ENCODE measurements around the gene AMOTL2. TPM values are rescaled to one million over a fixed set of nuclear protein-coding genes. Genes with fewer than 3 reads are reported as not detected.

The AMOTL2 gene
- total and polyA plus RNA-seq, 2 donors (not counting 1 experiment from before 2014, with no cell fraction given), result not detected

DNA sequence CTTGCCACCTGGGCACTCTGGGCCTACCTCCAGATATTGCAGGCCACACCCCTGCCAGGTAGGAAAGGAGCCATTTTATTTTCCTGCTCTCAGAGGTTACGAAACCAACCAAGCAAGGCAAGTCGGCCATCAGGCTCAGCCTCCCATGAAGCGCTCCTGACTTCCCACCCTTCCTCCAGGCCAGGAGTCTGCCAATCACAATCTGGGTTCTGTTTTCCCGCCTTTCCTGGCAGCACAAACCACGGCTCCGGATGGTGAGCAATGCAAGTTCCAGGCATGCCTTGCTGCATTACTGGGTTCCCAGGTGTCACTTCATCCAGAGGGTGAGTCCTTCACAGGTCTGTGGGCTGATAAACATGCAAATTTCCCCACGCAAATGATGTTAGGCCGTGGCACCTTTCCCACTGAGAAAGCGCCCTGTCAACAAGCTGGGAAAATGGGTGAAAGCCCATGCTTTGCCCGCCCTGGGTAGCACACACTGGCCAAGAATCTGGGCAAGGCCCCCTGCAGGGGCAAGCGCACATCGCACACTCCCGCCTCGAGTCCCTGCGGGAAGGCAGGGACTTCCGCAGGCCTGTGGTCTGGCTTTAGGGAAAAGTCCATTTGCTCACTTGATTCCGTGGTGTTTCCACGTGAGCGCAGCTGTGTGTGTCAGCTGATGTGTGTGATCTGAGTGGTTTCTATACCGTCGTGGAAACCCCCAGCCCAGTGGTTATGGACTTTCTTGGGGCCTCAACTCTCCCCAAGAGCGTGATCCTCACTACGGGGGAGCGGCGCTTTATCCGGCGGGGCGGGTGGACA lies 62.0 kb downstream of the AMOTL2 start:
- no peak overlapping the region for H3K27ac Mint-ChIP-seq
- no peak overlapping the region for H2AFZ ChIP-seq (ENCODE audit: insufficient read depth, low read depth, low read length, poor library complexity, severe bottlenecking)
- H3K9me3 Mint-ChIP-seq (ENCODE audit: insufficient read depth), result no peaks in the 10 kb centered on the region
- H3K27ac ChIP-seq (ENCODE audit: low read length in 2 of 2), result no peak overlapping the region
- peak overlapping the region in 1 of 5 experiments; percentile 29 for H3K4me3 ChIP-seq (ENCODE audit: control extremely low read depth in 1 of 5, extremely low read depth in 1 of 5, insufficient read depth in 1 of 5, low read depth in 2 of 5, low read length in 4 of 5)
- peaks cover 27% of the 10 kb centered on the region for H3K27me3 Mint-ChIP-seq
- H3K9me3 ChIP-seq (ENCODE audit: control extremely low read depth in 1 of 3, control insufficient read depth in 2 of 3, insufficient read depth in 1 of 3, low read length in 2 of 3), result peaks cover 0 to 5% (median 0%) of the 10 kb centered on the region in 3 donors
- DNase-seq (peak; percentile 16), ATAC-seq (ENCODE audit: low read depth) (peak; percentile 17)
- peaks cover 3% of the 10 kb centered on the region for H3K4me1 Mint-ChIP-seq
- H3K27me3 ChIP-seq (replicated peaks in 1 of 4; ENCODE audit: control extremely low read depth in 1 of 4, control insufficient read depth in 3 of 4, insufficient read depth in 4 of 4, low read length in 3 of 4), result peaks cover 0 to 42% (median 5%) of the 10 kb centered on the region in 4 experiments
- no peaks in the 10 kb centered on the region for H3K79me2 ChIP-seq (ENCODE audit: control insufficient read depth, insufficient read depth, low read length)
- H3K4me1 ChIP-seq (ENCODE audit: control insufficient read depth in 2 of 2, insufficient read depth in 2 of 2, low read length in 2 of 2), result peaks cover 2 to 6% of the 10 kb centered on the region in 2 donors
- peak overlapping the region; percentile 23 for H3K4me3 Mint-ChIP-seq
- intact Hi-C loops (cut with micrococcal nuclease), result no loop called here
- H3K9ac ChIP-seq (ENCODE audit: low read length), result no peak overlapping the region
- TF ChIP-seq, protein P1, sequence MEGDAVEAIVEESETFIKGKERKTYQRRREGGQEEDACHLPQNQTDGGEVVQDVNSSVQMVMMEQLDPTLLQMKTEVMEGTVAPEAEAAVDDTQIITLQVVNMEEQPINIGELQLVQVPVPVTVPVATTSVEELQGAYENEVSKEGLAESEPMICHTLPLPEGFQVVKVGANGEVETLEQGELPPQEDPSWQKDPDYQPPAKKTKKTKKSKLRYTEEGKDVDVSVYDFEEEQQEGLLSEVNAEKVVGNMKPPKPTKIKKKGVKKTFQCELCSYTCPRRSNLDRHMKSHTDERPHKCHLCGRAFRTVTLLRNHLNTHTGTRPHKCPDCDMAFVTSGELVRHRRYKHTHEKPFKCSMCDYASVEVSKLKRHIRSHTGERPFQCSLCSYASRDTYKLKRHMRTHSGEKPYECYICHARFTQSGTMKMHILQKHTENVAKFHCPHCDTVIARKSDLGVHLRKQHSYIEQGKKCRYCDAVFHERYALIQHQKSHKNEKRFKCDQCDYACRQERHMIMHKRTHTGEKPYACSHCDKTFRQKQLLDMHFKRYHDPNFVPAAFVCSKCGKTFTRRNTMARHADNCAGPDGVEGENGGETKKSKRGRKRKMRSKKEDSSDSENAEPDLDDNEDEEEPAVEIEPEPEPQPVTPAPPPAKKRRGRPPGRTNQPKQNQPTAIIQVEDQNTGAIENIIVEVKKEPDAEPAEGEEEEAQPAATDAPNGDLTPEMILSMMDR (IDR thresholded peaks at IDR 0.05), result no peak
- no peak for TF ChIP-seq EZH2 (IDR thresholded peaks at IDR 0.05; ENCODE audit: borderline replicate concordance, insufficient read depth, low read depth, low read length, poor library complexity, severe bottlenecking)
- 67% methylated on average over 26 of the region's 28 CpGs for WGBS (ENCODE audit: insufficient coverage)
- no peaks in the 10 kb centered on the region for H3K36me3 ChIP-seq (replicated peaks in 1 of 2; ENCODE audit: control extremely low read depth in 1 of 2, control insufficient read depth in 1 of 2, extremely low read depth in 1 of 2, insufficient read depth in 2 of 2, low read length in 1 of 2)
- no peaks in the 10 kb centered on the region for H4K20me1 ChIP-seq (ENCODE audit: control insufficient read depth, insufficient read depth, low read length, poor library complexity, severe bottlenecking)
- ChIA-PET CTCF (no interaction called here), POLR2A (no interaction called here)
- H3K4me2 ChIP-seq (replicated peaks; ENCODE audit: low read depth, low read length, poor library complexity, severe bottlenecking), result peak overlapping the region; percentile 58

DNA sequence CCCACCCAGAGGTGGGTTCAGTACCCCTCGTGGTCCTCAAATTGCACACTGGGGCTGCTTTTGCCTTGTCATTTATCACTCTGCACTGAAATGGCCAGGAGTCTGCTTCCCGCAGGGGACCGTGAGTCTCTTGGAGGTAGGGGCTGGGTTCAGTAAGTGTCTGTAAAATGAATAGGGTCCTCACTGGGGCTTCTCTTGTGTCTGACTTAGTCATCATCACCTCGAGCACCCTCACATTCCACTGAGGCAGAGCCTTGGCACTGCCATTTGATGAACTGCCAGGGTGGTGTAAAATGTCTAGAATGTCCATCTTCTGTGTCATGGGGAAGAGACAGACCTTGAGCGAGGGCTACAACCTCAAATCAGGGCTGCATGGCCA lies 62.6 kb downstream of the AMOTL2 start:
- Histone ChIP-seq H2AFZ (ENCODE audit: insufficient read depth, low read depth, low read length, poor library complexity, severe bottlenecking) (no peak overlapping the region), H3K4me2 (replicated peaks; ENCODE audit: low read depth, low read length, poor library complexity, severe bottlenecking) (no peak overlapping the region), H3K36me3 (replicated peaks in 1 of 2; ENCODE audit: control extremely low read depth in 1 of 2, control insufficient read depth in 1 of 2, extremely low read depth in 1 of 2, insufficient read depth in 2 of 2, low read length in 1 of 2) (no peaks in the 10 kb centered on the region), H3K79me2 (ENCODE audit: control insufficient read depth, insufficient read depth, low read length) (no peaks in the 10 kb centered on the region), H3K9me3 (ENCODE audit: control extremely low read depth in 1 of 3, control insufficient read depth in 2 of 3, insufficient read depth in 1 of 3, low read length in 2 of 3) (peaks cover 0 to 5% (median 0%) of the 10 kb centered on the region in 3 donors), H3K27me3 (replicated peaks in 1 of 4; ENCODE audit: control extremely low read depth in 1 of 4, control insufficient read depth in 3 of 4, insufficient read depth in 4 of 4, low read length in 3 of 4) (peaks cover 0 to 42% (median 5%) of the 10 kb centered on the region in 4 experiments), H3K4me1 (ENCODE audit: control insufficient read depth in 2 of 2, insufficient read depth in 2 of 2, low read length in 2 of 2) (peaks cover 2 to 6% of the 10 kb centered on the region in 2 donors), H3K9ac (ENCODE audit: low read length) (no peak overlapping the region), H3K4me3 (ENCODE audit: control extremely low read depth in 1 of 5, extremely low read depth in 1 of 5, insufficient read depth in 1 of 5, low read depth in 2 of 5, low read length in 4 of 5) (no peak overlapping the region), H3K27ac (ENCODE audit: low read length in 2 of 2) (no peak overlapping the region), H4K20me1 (ENCODE audit: control insufficient read depth, insufficient read depth, low read length, poor library complexity, severe bottlenecking) (no peaks in the 10 kb centered on the region)
- ATAC-seq (ENCODE audit: low read depth), result no peak
- intact Hi-C loops (cut with micrococcal nuclease), result no loop called here
- H3K9me3 Mint-ChIP-seq (ENCODE audit: insufficient read depth), result no peaks in the 10 kb centered on the region
- H3K27me3 Mint-ChIP-seq, result peaks cover 31% of the 10 kb centered on the region
- TF ChIP-seq, protein P1 (IDR thresholded peaks at IDR 0.05), result no peak
- no peak for TF ChIP-seq EZH2 (IDR thresholded peaks at IDR 0.05; ENCODE audit: borderline replicate concordance, insufficient read depth, low read depth, low read length, poor library complexity, severe bottlenecking)
- CTCF ChIA-PET, result no interaction called here
- no peak overlapping the region for H3K27ac Mint-ChIP-seq
- H3K4me1 Mint-ChIP-seq, result peaks cover 3% of the 10 kb centered on the region
- 88% methylated on average over 4 of the region's 5 CpGs for WGBS (ENCODE audit: insufficient coverage)
- H3K4me3 Mint-ChIP-seq, result no peak overlapping the region
- DNase-seq, result no peak
- POLR2A ChIA-PET, result no interaction called here
